ENCODE results near the gene KLK3. TPM values are rescaled to one million over a fixed set of nuclear protein-coding genes. Genes with fewer than 3 reads are reported as not detected.
A peak's percentile ranks its signal among the peaks of the same experiment; 100 is the strongest.
"Not testable (repeated sequence)": the region's sequence is repeated elsewhere in the genome, so short reads cannot be mapped to it uniquely, and the experiment has no call there.

Gene KLK3
- total RNA-seq, 1 experiment from 2014 or later = not detected

DNA sequence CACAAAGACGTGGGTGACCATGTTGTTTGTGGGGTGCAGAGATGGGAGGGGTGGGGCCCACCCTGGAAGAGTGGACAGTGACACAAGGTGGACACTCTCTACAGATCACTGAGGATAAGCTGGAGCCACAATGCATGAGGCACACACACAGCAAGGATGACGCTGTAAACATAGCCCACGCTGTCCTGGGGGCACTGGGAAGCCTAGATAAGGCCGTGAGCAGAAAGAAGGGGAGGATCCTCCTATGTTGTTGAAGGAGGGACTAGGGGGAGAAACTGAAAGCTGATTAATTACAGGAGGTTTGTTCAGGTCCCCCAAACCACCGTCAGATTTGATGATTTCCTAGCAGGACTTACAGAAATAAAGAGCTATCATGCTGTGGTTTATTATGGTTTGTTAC lies 24.1 kb downstream of the KLK3 start:
- Histone ChIP-seq H3K4me3 (no peak overlapping the region), H3K27me3 (peaks cover 73% of the 10 kb centered on the region), H3K9me3 (no peaks in the 10 kb centered on the region), H3K36me3 (no peaks in the 10 kb centered on the region)
- DNase-seq = no peak

GRCh38 chr19:50880241-50880640 lies 25.5 kb downstream of the KLK3 start:
- DNase-seq = no peak
- Histone ChIP-seq H3K27me3 (peaks cover 65% of the 10 kb centered on the region), H3K36me3 (no peaks in the 10 kb centered on the region), H3K4me3 (no peak overlapping the region), H3K9me3 (no peaks in the 10 kb centered on the region)

DNA sequence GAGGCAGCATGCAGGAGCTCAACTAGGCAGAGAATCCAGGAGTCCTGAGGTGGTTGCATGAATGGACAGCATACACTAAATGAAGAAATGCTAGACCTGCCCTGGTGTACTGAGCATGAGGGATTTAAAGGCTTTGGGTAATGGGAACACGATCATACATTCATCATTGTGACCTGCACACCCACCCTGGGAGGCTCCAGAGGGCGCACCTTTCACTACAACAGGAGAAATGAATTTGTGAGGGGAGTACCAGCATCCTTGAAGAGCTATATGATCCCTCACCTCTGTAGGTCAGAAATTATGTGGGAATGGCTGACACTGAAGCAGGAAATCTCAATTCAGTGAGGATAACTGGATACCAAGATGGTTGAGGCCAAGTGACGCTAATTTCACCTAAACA lies 27.5 kb downstream of the KLK3 start:
- Histone ChIP-seq H3K36me3 (no peaks in the 10 kb centered on the region), H3K4me3 (no peak overlapping the region), H3K27me3 (peaks cover 69% of the 10 kb centered on the region), H3K9me3 (no peaks in the 10 kb centered on the region)
- DNase-seq = no peak

GRCh38 chr19:50889638-50890037 lies 34.9 kb downstream of the KLK3 start:
- H3K4me3 ChIP-seq = no peak overlapping the region
- H3K9me3 ChIP-seq = no peaks in the 10 kb centered on the region
- no peak for DNase-seq
- peaks cover 33% of the 10 kb centered on the region for H3K27me3 ChIP-seq
- H3K36me3 ChIP-seq = no peaks in the 10 kb centered on the region

- Histone ChIP-seq H3K4me3 (no peak overlapping the region), H3K9me3 (no peaks in the 10 kb centered on the region), H3K36me3 (no peaks in the 10 kb centered on the region), H3K27me3 (peaks cover 26% of the 10 kb centered on the region)
- no peak for DNase-seq
Observed at GRCh38 chr19:50890422-50891252, 35.9 kb downstream of the KLK3 start.

GRCh38 chr19:50891253-50891625 lies 36.5 kb downstream of the KLK3 start:
- peaks cover 21% of the 10 kb centered on the region for H3K27me3 ChIP-seq
- no peak for DNase-seq
- no peaks in the 10 kb centered on the region for H3K9me3 ChIP-seq
- no peaks in the 10 kb centered on the region for H3K36me3 ChIP-seq
- no peak overlapping the region for H3K4me3 ChIP-seq

DNA sequence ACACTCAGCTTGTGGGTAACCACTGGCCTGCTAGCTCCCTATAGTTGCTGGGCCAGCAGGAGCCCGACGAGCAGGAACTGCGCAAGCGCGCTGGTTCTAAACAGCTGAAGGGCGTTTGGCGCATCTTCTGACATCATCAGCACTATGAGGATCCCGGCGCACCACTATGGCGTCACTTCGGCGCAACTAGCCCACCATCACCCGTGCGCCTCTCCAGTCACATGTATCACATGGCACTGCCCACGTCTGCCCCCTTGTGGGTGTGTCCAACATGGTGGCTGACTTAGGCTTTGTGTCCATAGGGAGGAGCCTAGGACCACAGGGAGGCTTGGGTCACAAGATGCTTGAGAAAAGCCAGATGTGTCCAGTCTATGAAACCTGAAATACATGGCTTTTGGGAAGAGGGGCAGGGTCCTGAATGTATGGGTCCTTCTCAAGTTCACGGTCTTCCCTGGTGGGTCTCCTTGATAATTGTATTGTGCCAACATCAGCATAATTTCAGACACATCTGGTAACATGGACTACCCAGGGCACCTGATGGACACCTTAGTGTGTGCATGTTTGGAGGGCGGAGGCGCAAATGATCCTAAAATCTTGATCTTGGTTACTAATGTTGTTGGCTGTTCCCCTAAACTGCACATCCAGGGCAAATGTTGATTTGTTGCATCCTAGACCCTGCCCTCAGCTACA lies 38.5 kb downstream of the KLK3 start:
- no peaks in the 10 kb centered on the region for H3K9me3 ChIP-seq
- no peaks in the 10 kb centered on the region for H3K36me3 ChIP-seq
- peaks cover 7% of the 10 kb centered on the region; the same call in 1 of the 2 replicates for H3K27me3 ChIP-seq
- H3K4me3 ChIP-seq = no peak overlapping the region
- DNase-seq = no peak

GRCh38 chr19:50894478-50895356 lies 40.0 kb downstream of the KLK3 start:
- no peaks in the 10 kb centered on the region for H3K9me3 ChIP-seq
- peaks cover 8% of the 10 kb centered on the region for H3K27me3 ChIP-seq
- no peak for DNase-seq
- H3K36me3 ChIP-seq = no peaks in the 10 kb centered on the region
- H3K4me3 ChIP-seq = no peak overlapping the region

DNA sequence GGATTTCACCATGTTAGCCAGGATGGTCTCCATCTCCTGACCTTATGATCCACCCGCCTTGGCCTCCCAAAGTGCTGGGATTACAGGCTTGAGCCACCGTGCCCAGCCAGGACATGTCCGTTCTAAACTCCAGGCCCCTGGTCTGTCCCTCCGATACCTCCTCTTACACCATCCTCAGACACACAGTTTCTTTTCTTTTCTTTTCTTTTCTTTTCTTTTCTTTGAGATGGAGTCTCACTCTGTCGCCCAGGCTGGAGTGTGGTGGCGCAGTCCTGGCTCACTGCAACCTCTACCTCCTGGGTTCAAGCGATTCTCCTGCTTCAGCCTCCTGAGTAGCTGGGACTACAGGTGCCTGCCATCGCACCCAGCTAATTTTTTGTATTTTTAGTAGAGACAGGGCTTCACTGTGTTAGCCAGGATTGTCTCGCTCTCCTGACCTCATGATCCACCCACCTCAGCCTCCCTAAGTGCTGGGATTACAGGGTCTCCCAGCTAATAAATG lies 41.4 kb downstream of the KLK3 start:
- H3K27me3 ChIP-seq, H3K9me3 ChIP-seq, H3K4me3 ChIP-seq, DNase-seq, H3K36me3 ChIP-seq: not testable (repeated sequence)

DNA sequence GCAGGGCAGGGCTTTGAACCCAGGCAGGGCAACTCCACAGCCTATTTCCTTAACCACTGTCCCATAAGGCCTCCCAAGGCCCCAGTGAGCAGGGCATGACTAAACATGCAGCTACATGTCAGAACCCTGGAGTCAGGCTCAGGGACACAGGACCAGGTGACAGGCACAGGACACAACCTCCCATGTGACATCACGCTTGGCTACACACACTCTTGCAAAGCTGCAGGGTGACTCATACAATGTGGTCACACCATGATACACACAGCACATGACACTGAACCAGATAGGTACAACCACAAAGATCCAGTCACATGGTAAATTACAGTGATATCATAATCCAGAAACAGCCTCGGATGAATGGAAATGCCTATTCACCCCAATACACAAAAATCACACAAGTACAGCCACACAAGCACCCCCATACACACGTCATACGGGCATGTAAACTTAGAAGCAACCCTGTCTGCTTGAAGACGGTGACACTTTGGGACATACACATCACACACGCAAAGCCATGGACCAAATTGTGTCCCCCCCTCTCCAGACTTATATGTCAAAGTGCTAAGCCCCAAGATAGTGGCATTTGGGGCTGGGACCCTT lies 42.0 kb downstream of the KLK3 start:
- Histone ChIP-seq H3K4me3 (no peak overlapping the region), H3K9me3 (no peaks in the 10 kb centered on the region), H3K36me3 (no peaks in the 10 kb centered on the region), H3K27me3 (peaks cover 10% of the 10 kb centered on the region)
- peak; percentile 23 for DNase-seq

DNA sequence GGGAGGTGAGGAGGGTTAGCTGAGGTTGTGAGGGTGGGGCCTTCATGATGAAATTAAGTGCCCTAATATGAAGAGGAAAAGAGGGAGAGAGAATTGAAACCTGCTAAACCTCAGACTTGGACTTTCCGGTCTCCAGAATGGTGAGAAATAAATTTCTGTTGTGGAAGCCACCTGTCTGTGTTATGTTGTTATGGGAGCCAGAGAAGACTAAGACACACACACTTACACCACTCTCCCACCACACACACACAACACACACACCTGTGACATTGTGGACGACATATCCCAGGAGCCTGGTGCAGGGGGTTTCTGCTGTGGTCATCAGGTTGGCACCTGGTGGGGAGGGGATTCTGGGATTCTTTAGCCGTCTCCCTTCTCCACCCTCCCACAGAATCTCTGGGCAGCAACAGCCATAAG lies 42.5 kb downstream of the KLK3 start:
- no peaks in the 10 kb centered on the region for H3K9me3 ChIP-seq
- DNase-seq = no peak
- H3K36me3 ChIP-seq = no peaks in the 10 kb centered on the region
- peaks cover 13% of the 10 kb centered on the region for H3K27me3 ChIP-seq
- no peak overlapping the region for H3K4me3 ChIP-seq

DNA sequence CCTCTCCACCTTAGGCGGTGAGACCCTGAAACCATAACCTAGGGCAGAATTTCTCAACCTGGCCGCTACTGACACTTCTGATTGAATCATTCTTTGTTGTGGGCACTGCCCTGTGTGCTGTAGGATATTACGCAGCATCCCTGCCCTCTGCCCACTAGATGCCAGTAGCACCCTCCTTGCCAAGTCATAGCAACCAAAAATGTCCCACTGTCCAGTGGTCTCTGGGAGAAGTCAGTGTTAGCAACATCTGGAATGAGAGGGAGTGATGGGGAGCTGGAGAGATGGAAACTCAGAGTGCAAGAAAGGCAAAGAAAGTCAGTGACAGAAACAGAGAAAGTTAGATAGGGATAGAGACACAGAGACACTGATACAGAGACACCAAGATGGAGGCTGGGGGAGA lies 42.9 kb downstream of the KLK3 start:
- no peak for DNase-seq
- H3K9me3 ChIP-seq = no peaks in the 10 kb centered on the region
- no peak overlapping the region for H3K4me3 ChIP-seq

DNA sequence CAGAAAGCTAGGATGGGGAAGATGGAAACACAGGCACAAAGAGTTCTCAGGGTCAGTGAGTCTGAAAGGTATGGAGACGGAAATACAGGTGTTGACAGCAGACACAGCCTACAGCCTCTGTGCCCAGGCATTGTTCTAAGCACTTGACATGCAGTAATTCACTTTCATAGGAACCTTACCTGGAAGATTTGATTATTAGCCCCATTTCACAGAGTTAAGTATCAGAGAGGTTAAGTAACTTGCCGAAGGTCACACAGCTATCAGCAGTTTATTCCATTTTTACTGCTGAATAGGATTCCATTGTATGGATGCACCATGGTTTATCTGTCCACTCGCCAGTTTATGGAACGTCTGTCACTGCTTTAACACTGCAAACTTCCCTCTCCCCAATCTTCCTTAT lies 43.3 kb downstream of the KLK3 start:
- Histone ChIP-seq H3K27me3 (peaks cover 15% of the 10 kb centered on the region), H3K36me3 (no peaks in the 10 kb centered on the region), H3K4me3 (no peak overlapping the region), H3K9me3 (no peaks in the 10 kb centered on the region)
- no peak for DNase-seq

More for the DNA sequence above, 42.9 kb downstream of the KLK3 start:
- no peaks in the 10 kb centered on the region for H3K36me3 ChIP-seq
- H3K27me3 ChIP-seq = peaks cover 15% of the 10 kb centered on the region

DNA sequence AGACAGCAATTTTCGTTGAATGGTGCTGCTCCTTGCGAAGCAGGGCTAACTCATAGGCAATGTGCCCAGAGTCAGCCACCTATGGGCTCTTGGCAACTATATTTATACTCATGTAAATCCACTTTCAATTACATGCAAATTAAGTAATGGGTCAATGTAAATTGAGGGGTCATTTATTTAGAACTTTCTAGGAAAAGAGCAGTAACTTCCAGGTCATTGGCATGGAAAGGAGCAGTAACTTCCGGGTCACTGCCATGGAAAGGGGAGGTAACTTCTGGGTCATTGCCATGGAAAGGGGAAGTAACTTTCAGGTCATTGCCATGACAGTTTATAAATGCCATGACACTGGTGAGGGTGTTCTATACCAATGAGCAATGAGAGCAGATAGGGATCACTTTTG lies 44.9 kb downstream of the KLK3 start:
- Histone ChIP-seq H3K27me3 (peaks cover 15% of the 10 kb centered on the region), H3K4me3 (no peak overlapping the region), H3K9me3 (no peaks in the 10 kb centered on the region), H3K36me3 (no peaks in the 10 kb centered on the region)
- DNase-seq = no peak

DNA sequence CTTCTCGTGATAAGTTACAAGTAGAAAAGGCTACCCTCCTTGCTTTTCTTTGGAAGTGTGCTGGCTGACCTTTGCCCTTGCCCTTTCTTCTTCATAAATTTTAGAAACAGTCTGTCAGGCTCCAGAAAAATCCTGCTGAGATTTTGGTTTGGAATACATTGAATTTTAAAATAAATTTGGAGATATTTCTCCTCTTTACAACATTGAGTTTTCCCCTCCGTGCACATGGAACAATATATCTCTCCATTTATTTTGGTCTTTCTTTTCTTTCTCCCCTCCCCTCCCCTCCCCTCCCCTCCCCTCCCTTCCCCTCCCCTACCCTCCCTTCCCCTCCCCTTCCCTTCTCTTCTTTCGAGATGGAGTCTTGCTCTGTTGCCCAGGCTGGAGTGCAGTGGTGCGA lies 47.9 kb downstream of the KLK3 start:
- H3K36me3 ChIP-seq = no peaks in the 10 kb centered on the region
- peaks cover 25% of the 10 kb centered on the region for H3K27me3 ChIP-seq
- DNase-seq = no peak
- no peak overlapping the region for H3K4me3 ChIP-seq
- H3K9me3 ChIP-seq = no peaks in the 10 kb centered on the region

- no peak overlapping the region for H3K4me3 ChIP-seq
- peaks cover 56% of the 10 kb centered on the region for H3K27me3 ChIP-seq
- no peak for DNase-seq
- no peaks in the 10 kb centered on the region for H3K36me3 ChIP-seq
- no peaks in the 10 kb centered on the region for H3K9me3 ChIP-seq
Observed at GRCh38 chr19:50906217-50906616, 51.5 kb downstream of the KLK3 start.

DNA sequence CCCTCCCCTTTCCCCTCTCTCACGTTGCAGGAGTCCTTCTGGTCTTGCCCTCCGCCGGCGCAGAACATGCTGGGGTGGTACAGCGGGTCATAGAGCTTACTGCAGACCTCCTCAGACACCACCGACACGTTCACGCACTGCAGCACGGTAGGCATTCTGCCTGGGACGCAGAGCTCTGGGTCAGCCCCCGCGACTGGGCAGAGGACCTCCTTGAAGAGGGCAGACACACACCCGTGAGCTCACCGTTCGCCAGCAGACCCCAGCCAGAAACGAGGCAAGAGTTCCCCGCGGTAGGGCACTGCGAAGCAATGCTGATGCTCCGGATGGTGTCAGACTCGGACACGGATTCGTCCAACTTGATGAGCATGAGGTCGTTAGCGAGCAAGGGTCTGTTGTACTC lies 53.6 kb downstream of the KLK3 start:
- H3K27me3 ChIP-seq = peaks cover 67% of the 10 kb centered on the region

More for the DNA sequence above, 53.6 kb downstream of the KLK3 start:
- Histone ChIP-seq H3K9me3 (no peaks in the 10 kb centered on the region), H3K36me3 (no peaks in the 10 kb centered on the region), H3K4me3 (no peak overlapping the region)
- no peak for DNase-seq

Data from MG63 (cell line).